Osteocyte (in vitro differentiated cells): ENCODE data around the gene TERT. TPM values are rescaled to one million over a fixed set of nuclear protein-coding genes. Genes with fewer than 3 reads are reported as not detected.

Experiments
- DNase-seq: peaks from one replicate; pipeline ENCODE4 v3.0.0; 2021; ENCODE audit warnings: mixed read lengths; ENCODE audit not compliant: unreplicated experiment; ENCODE audit errors: extremely low spot score
- H3K27ac Mint-ChIP-seq: one replicate; pipeline ENCODE4 v1.8.0; 2021; ENCODE audit warnings: mild to moderate bottlenecking, mixed read lengths; ENCODE audit not compliant: unreplicated experiment
- H3K27me3 Mint-ChIP-seq: one replicate; pipeline ENCODE4 v1.8.0; 2021; ENCODE audit warnings: mixed read lengths; ENCODE audit not compliant: unreplicated experiment
- H3K36me3 Mint-ChIP-seq: one replicate; pipeline ENCODE4 v1.8.0; 2021; ENCODE audit warnings: mixed read lengths; ENCODE audit not compliant: unreplicated experiment
- H3K4me1 Mint-ChIP-seq: one replicate; pipeline ENCODE4 v1.8.0; 2021; ENCODE audit warnings: mixed read lengths; ENCODE audit not compliant: unreplicated experiment
- H3K4me3 Mint-ChIP-seq: one replicate; pipeline ENCODE4 v1.8.0; 2021; ENCODE audit warnings: mild to moderate bottlenecking, moderate library complexity, mixed read lengths; ENCODE audit not compliant: unreplicated experiment
- H3K9me3 Mint-ChIP-seq: one replicate; pipeline ENCODE4 v1.8.0; 2021; ENCODE audit warnings: mixed read lengths; ENCODE audit not compliant: unreplicated experiment
- total RNA-seq: library from RNA; stranded (reverse); gene quantifications from 2 replicates; pipeline ENCODE4 v1.2.1, GENCODE V29; 2021
- TF ChIP-seq, protein P1 (sequence below): fragments of 200-600 bp; sonication (generic); IDR thresholded peaks from 2 replicates; pipeline ENCODE4 v1.5.0; 2021; ENCODE audit warnings: antibody characterized with exemption, mild to moderate bottlenecking, moderate library complexity

The TERT gene
- total RNA-seq, 1 donor from 2014 or later = not detected

DNA sequence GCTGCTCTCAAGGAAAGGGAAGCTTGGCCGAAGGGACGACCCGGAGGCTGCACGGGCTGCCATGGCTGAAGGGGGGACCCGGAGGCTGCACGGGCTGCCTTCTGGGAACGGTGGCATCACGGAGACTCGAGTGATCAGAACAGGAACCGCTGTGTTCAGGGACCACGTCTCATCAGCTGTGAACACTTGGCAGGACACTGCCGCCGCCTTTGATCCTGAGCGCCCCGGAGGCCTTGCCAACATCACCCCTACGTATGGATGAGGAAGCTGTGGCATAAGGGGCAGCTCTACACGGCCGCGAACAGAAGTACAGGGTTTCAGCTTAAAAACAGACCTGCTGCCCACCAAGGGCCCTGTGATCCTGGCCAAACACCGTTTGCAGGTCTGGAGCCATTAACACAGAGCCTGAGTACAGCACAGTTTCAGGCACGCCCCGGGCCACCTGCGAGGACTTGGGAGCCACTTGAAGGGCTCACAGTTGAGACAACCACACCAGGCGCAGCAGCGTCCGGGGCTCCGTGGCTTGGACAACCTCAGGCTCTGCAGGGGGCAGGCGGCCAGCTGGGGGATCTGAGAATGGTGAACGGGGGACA lies 23.9 kb upstream of the TERT start:
- DNase-seq = no peak
- Mint-ChIP-seq H3K27me3 (no peaks in the 10 kb centered on the region), H3K9me3 (no peaks in the 10 kb centered on the region), H3K4me3 (no peak overlapping the region), H3K4me1 (no peaks in the 10 kb centered on the region), H3K36me3 (peaks cover 36% of the 10 kb centered on the region), H3K27ac (no peak overlapping the region)
- TF ChIP-seq, protein P1, sequence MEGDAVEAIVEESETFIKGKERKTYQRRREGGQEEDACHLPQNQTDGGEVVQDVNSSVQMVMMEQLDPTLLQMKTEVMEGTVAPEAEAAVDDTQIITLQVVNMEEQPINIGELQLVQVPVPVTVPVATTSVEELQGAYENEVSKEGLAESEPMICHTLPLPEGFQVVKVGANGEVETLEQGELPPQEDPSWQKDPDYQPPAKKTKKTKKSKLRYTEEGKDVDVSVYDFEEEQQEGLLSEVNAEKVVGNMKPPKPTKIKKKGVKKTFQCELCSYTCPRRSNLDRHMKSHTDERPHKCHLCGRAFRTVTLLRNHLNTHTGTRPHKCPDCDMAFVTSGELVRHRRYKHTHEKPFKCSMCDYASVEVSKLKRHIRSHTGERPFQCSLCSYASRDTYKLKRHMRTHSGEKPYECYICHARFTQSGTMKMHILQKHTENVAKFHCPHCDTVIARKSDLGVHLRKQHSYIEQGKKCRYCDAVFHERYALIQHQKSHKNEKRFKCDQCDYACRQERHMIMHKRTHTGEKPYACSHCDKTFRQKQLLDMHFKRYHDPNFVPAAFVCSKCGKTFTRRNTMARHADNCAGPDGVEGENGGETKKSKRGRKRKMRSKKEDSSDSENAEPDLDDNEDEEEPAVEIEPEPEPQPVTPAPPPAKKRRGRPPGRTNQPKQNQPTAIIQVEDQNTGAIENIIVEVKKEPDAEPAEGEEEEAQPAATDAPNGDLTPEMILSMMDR = no peak

DNA sequence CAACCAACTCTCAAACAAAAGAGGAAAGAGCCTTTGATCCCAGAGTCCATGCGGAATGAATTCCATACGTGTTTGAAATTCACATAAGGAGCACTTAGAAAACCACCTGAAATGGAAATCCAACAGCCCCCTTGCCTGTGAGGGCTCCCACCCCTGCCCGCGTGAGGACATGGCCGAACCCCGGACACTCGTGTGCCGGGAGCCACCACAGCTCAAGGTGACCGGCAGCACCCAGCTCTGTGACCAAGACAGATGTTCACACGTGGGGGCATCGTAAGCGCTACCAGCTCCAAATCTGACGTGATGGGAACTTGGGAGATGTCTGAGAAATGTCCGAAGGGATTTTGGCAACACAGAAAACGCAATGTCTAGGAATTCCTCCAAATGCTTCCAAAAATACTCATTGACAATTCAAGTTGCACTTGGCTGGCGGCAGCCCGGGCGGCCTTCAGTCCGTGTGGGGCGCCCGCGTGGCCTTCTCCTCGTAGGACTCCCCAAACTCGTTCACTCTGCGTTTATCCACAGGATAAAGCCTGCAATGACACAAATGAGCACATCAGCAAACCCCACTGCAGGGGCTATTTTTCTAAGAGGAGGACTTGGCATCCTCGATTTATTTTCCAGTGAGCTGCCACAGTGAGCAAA lies 23.2 kb upstream of the TERT start:
- H3K9me3 Mint-ChIP-seq = no peaks in the 10 kb centered on the region
- TF ChIP-seq, protein P1 = no peak
- H3K27me3 Mint-ChIP-seq = no peaks in the 10 kb centered on the region
- no peaks in the 10 kb centered on the region for H3K4me1 Mint-ChIP-seq
- no peak overlapping the region for H3K4me3 Mint-ChIP-seq
- DNase-seq = peak; percentile 49
- H3K36me3 Mint-ChIP-seq = peaks cover 36% of the 10 kb centered on the region
- no peak overlapping the region for H3K27ac Mint-ChIP-seq

DNA sequence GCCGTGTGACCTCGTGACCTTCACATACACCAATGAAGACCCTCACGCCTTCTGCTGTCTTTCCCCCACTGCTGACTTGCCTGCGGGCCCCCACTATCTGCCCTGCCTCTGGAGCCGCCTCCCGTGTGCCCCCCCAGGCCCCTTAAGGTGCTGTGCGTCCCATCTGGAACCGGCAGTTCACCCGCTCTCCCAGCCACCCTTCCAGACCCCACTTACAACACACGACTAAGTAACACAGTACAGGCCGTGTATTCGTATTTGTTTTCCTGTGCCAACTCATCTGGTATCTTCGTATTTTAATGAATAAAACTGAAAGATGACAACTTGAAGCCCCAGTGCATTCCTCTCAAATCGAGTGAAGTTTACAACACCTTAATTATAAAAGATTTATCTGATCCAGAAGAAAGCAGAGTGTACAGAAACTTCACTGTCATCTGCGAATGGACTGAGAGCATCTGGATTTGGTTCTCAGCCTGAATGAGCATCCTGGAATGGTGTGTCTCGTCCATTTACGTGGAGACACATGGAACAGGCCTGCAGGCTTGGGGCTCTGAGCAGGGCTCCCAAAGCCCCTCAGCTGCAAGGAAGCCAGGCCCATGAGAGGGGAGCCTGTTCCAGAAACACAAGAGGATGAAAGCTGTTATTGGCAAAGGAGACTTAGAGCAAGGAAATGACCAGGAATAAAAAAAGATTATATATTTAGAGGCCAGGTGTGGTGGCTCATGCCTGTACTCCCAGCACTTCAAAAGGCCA lies 21.9 kb upstream of the TERT start:
- TF ChIP-seq, protein P1 = no peak
- no peak overlapping the region for H3K27ac Mint-ChIP-seq
- peaks cover 34% of the 10 kb centered on the region for H3K36me3 Mint-ChIP-seq
- H3K9me3 Mint-ChIP-seq = no peaks in the 10 kb centered on the region
- no peak overlapping the region for H3K4me3 Mint-ChIP-seq
- DNase-seq = peak; percentile 73
- H3K27me3 Mint-ChIP-seq = no peaks in the 10 kb centered on the region
- no peaks in the 10 kb centered on the region for H3K4me1 Mint-ChIP-seq

DNA sequence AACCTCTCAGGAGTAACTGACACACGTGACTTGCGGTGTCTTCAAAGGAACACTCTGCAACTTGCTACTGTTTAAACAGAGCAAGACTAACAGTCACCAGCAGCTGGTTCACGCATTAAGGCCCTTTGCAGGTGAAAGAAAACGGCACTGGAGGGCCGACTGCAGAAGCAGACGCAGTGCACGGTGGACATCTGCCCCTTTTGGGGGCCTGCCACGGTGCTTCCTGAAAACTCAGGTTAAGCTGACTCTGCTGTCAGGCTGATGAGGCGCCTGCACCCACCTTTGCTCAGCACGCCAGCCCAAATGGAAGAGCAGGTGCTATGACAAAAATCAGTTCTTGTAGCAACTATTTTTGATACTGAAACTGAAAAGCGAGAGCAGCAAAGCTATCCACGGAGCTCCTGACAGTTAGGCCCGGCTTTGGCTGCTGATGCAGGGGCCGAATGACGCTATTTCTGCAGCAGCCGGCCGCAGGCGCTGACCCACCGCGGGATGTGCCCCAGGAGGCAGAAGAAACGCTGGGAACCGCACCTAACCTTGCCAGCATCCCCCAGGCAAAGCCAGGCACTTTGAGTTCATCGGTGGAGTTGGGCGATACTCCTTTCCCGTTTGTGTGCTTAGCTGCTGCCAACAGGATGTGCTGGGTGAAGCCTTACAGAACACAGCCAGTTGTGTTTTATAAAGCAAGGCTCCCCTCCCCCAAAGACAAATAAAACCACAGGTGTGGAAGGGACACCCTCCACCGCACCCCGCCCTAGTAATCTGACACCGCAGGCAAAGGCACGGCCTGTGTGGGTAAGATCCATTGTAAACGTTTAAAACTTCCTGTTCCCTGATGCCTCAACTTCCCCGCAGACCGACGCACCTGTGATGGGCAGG lies 21.1 kb upstream of the TERT start:
- Mint-ChIP-seq H3K36me3 (peaks cover 27% of the 10 kb centered on the region), H3K27ac (no peak overlapping the region), H3K27me3 (no peaks in the 10 kb centered on the region), H3K9me3 (no peaks in the 10 kb centered on the region), H3K4me1 (no peaks in the 10 kb centered on the region), H3K4me3 (no peak overlapping the region)
- TF ChIP-seq, protein P1 = no peak
- peak; percentile 34 for DNase-seq
